Natural killer cell (primary cell): Measurements from ENCODE around the gene SPAG16. TPM values are rescaled to one million over a fixed set of nuclear protein-coding genes. Genes with fewer than 3 reads are reported as not detected.

Source experiments
- ATAC-seq, 3 donors: fragments of 150-1000 bp in 2 of 3; fragments of 200-7000 bp in 1 of 3; cut with Tn5 transposase; 1 replicate in 1 of 3; 2 replicates in 2 of 3; pipeline ENCODE4 v1.10.0; 2021; ENCODE audit warnings: mild to moderate bottlenecking in 2 of 3, moderate library complexity in 2 of 3
- DNase-seq, 2 donors: peaks; one replicate each; pipeline versions ENCODE4 v3.0.0 to v3.0.0-alpha.2; 2013 to 2021; ENCODE audit warnings: mixed read lengths in 1 of 2
- H3K27ac ChIP-seq: one replicate; pipeline ENCODE4 v1.5.1; 2013; ENCODE audit warnings: mild to moderate bottlenecking, low read length
- H3K27me3 ChIP-seq: one replicate; pipeline ENCODE4 v1.6.1; 2013; ENCODE audit warnings: low read length; ENCODE audit not compliant: control insufficient read depth, insufficient read depth
- H3K36me3 ChIP-seq: one replicate; pipeline ENCODE4 v1.6.1; 2013; ENCODE audit warnings: low read length; ENCODE audit not compliant: control insufficient read depth, insufficient read depth
- H3K4me1 ChIP-seq: one replicate; pipeline ENCODE4 v1.6.1; 2013; ENCODE audit warnings: low read length; ENCODE audit not compliant: control insufficient read depth, insufficient read depth
- H3K4me3 ChIP-seq: one replicate; pipeline ENCODE4 v1.5.1; 2013; ENCODE audit warnings: low read length
- H3K9me3 ChIP-seq: one replicate; pipeline ENCODE4 v1.6.1; 2013; ENCODE audit warnings: low read length; ENCODE audit not compliant: control insufficient read depth, insufficient read depth
- H3K27ac Mint-ChIP-seq, 2 donors: one replicate each; pipeline ENCODE4 v1.8.0; 2022; ENCODE audit warnings: mild to moderate bottlenecking in 2 of 2, mixed read lengths in 2 of 2, moderate library complexity in 1 of 2
- H3K27me3 Mint-ChIP-seq, 2 donors: one replicate each; pipeline ENCODE4 v1.8.0; 2022; ENCODE audit warnings: low read depth in 2 of 2, mixed read lengths in 2 of 2
- H3K36me3 Mint-ChIP-seq: one replicate; pipeline ENCODE4 v1.8.0; 2022; ENCODE audit warnings: mixed read lengths
- H3K4me1 Mint-ChIP-seq, 2 donors: one replicate each; pipeline ENCODE4 v1.8.0; 2022; ENCODE audit warnings: mixed read lengths in 2 of 2
- H3K4me3 Mint-ChIP-seq: one replicate; pipeline ENCODE4 v1.8.0; 2022; ENCODE audit warnings: mild to moderate bottlenecking, moderate library complexity, mixed read lengths
- H3K9me3 Mint-ChIP-seq, 2 donors: one replicate each; pipeline ENCODE4 v1.8.0; 2022; ENCODE audit warnings: mixed read lengths in 2 of 2
- CTCF ChIP-seq: fragments of 200-600 bp; IDR thresholded peaks from one replicate; pipeline ENCODE4 v1.8.0; 2022; ENCODE audit warnings: antibody characterized with exemption
- WGBS: methylation state at CpG from one replicate; pipeline ENCODE4 v1.1.7; 2013; ENCODE audit warnings: missing lambda C conversion rate; ENCODE audit not compliant: insufficient coverage; 5-methylcytosine and 5-hydroxymethylcytosine counted together
- intact Hi-C: fragments of 100-400 bp; cut with micrococcal nuclease; formaldehyde crosslinking; loops from one replicate; pipeline ENCODE4 v1.14.2; 2022
- total RNA-seq, 4 donors: library from RNA; stranded (reverse); fragments of 120-200 nt in 1 of 4; gene quantifications; one replicate each; pipeline versions ENCODE4 v1.2.3 to v1.2.4, GENCODE V29; 2013 to 2022

SPAG16 gene
- total RNA-seq, 3 donors from 2014 or later (not counting 1 experiment from before 2014, with no cell fraction given) = 3.5 to 5.8 (median 4.0) TPM

- no peak overlapping the region for H3K4me3 ChIP-seq
- ATAC-seq = no peak
- intact Hi-C loops = no loop called here
- H3K4me3 Mint-ChIP-seq = no peak overlapping the region
- no peaks in the 10 kb centered on the region for H3K4me1 Mint-ChIP-seq
- H3K27ac ChIP-seq = no peak overlapping the region
- WGBS = 100% methylated on average over 1 of the region's 2 CpGs
- no peaks in the 10 kb centered on the region for H3K36me3 ChIP-seq
- no peak overlapping the region for H3K27ac Mint-ChIP-seq
- no peaks in the 10 kb centered on the region for H3K27me3 ChIP-seq
- no peaks in the 10 kb centered on the region for H3K27me3 Mint-ChIP-seq
- no peak for DNase-seq
- no peaks in the 10 kb centered on the region for H3K36me3 Mint-ChIP-seq
- H3K9me3 Mint-ChIP-seq = peaks cover 8 to 10% of the 10 kb centered on the region in 2 donors
- TF ChIP-seq CTCF = no peak
- H3K9me3 ChIP-seq = no peaks in the 10 kb centered on the region
- no peaks in the 10 kb centered on the region for H3K4me1 ChIP-seq
Measured at GRCh38 chr2:213723041-213723560, 438.8 kb downstream of the SPAG16 start.

GRCh38 chr2:213723707-213724106, 439.4 kb downstream of the SPAG16 start:
- no peak overlapping the region for H3K4me3 ChIP-seq
- H3K27me3 ChIP-seq = no peaks in the 10 kb centered on the region
- Mint-ChIP-seq H3K27ac (no peak overlapping the region), H3K9me3 (peaks cover 8 to 12% of the 10 kb centered on the region in 2 donors), H3K36me3 (no peaks in the 10 kb centered on the region), H3K4me3 (no peak overlapping the region), H3K4me1 (no peaks in the 10 kb centered on the region), H3K27me3 (no peaks in the 10 kb centered on the region)
- TF ChIP-seq CTCF = no peak
- H3K36me3 ChIP-seq = no peaks in the 10 kb centered on the region
- no peak for ATAC-seq
- H3K27ac ChIP-seq = no peak overlapping the region
- intact Hi-C loops = no loop called here
- DNase-seq = no peak
- no CpG with 5 or more reads among the region's 1 CpG for WGBS
- H3K9me3 ChIP-seq = no peaks in the 10 kb centered on the region
- H3K4me1 ChIP-seq = no peaks in the 10 kb centered on the region

GRCh38 chr2:213726101-213726500, 441.8 kb downstream of the SPAG16 start:
- intact Hi-C loops = no loop called here
- Mint-ChIP-seq H3K36me3 (no peaks in the 10 kb centered on the region), H3K4me3 (no peak overlapping the region), H3K4me1 (no peaks in the 10 kb centered on the region), H3K27me3 (no peaks in the 10 kb centered on the region), H3K9me3 (peaks cover 8 to 10% of the 10 kb centered on the region in 2 donors), H3K27ac (no peak overlapping the region)
- no peaks in the 10 kb centered on the region for H3K9me3 ChIP-seq
- H3K4me3 ChIP-seq = no peak overlapping the region
- DNase-seq (no peak), ATAC-seq (no peak)
- TF ChIP-seq CTCF = no peak
- H3K36me3 ChIP-seq = no peaks in the 10 kb centered on the region
- H3K4me1 ChIP-seq = no peaks in the 10 kb centered on the region
- H3K27me3 ChIP-seq = no peaks in the 10 kb centered on the region
- WGBS = 100% methylated on average over 1 of the region's 1 CpG
- H3K27ac ChIP-seq = no peak overlapping the region

- ATAC-seq (no peak), DNase-seq (no peak)
- peaks cover 3 to 6% of the 10 kb centered on the region in 2 donors for H3K9me3 Mint-ChIP-seq
Measured at GRCh38 chr2:213733893-213734292, 449.6 kb downstream of the SPAG16 start.

More at GRCh38 chr2:213733893-213734292, 449.6 kb downstream of the SPAG16 start:
- H3K36me3 ChIP-seq = no peaks in the 10 kb centered on the region
- no peak overlapping the region for H3K4me3 ChIP-seq
- H3K27me3 ChIP-seq = no peaks in the 10 kb centered on the region
- Mint-ChIP-seq H3K4me3 (no peak overlapping the region), H3K4me1 (no peaks in the 10 kb centered on the region), H3K36me3 (no peaks in the 10 kb centered on the region), H3K27me3 (no peaks in the 10 kb centered on the region), H3K27ac (no peak overlapping the region)
- intact Hi-C loops = no loop called here
- no peak for TF ChIP-seq CTCF
- WGBS = 71% methylated on average over 2 of the region's 3 CpGs
- no peak overlapping the region for H3K27ac ChIP-seq
- no peaks in the 10 kb centered on the region for H3K9me3 ChIP-seq
- no peaks in the 10 kb centered on the region for H3K4me1 ChIP-seq
